Dermis blood vessel endothelial cell (primary cell): ENCODE results near the gene EIF4G1. TPM values are rescaled to one million over a fixed set of nuclear protein-coding genes. Genes with fewer than 3 reads are reported as not detected.
"Not testable (repeated sequence)": the region's sequence is repeated elsewhere in the genome, so short reads cannot be mapped to it uniquely, and the experiment has no call there.

Experiments used
- DNase-seq: peaks from one replicate; pipeline ENCODE4 v3.0.0; 2010
- total RNA-seq: library from RNA; depleted of rRNA; stranded (reverse); fragments of >200 nt; gene quantifications from 2 replicates; pipeline ENCODE4 v1.2.3, GENCODE V29; 2014

EIF4G1 gene
- total RNA-seq, 1 donor from 2014 or later, result 217 TPM

DNA sequence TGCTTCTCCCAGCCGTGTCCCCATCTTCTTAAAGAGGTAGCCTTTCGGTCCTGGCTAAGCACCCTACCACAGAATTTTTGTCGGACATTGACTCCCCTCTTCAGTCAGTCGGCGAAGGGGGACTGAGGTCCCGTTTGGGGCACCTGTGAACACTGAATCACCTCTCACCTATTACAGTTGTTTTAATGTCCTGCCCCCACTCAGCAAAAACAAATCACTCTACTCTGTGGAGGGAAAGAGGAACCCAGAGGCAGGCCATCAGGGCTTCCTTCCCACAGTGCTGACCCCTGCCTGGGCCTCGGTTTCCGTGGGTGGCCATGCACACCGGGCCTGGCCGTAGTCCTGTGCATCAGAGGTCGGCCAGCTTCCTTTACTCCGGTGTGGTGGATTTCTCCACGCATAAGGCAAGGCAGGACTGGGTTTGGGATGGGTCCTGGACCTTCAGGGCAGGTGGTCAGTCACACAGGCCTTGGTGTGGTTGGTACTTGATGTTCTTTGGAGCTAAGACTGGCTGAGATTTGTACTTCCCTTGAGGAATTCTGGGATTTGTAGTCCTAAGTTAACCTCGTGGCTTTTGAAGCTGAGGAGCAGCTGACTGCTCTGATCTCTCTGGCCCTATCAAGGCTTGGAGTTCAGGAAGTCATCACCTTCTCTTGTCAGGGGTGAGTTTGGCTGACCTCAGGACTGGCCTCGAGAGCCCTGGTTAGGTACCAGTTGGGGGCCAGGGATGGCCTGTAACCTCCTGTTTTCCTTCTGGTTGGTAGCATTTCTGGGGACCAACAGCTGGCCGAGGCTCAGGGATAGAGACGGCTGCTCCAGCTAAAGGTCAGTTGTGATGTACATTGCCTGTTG, 22.4 kb downstream of the EIF4G1 start:
- DNase-seq, result peak; percentile 76

GRCh38 chr3:184337399-184337714, 23.0 kb downstream of the EIF4G1 start, which contains the start of gene FAM131A:
FAM131A (plus strand) TSS chr3:184337600; CDS start chr3:184337631, 31 bp downstream.
- peak; percentile 37 for DNase-seq

DNA sequence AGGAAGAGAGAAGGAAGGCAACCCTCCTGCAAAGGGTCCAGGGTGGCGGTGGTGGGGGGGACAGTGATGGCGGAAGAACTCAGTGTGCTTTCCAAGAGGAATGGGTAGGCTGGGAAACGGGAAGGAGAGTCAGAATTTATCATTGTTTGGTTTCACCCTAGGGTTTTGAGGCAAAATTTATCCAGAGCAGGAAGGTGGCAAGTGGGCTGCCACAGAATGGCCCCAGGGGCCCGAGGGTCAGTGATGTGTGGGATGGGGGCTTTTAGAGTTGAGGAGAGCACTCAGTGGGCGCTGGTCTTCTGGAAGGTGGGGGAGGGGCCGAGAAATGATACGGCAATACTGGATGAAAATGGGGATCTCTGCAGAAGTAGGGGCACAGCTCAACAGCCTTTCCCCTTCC, 23.6 kb downstream of the EIF4G1 start:
- no peak for DNase-seq

GRCh38 chr3:184338511-184338945, 24.1 kb downstream of the EIF4G1 start:
- peak; percentile 94 for DNase-seq

DNA sequence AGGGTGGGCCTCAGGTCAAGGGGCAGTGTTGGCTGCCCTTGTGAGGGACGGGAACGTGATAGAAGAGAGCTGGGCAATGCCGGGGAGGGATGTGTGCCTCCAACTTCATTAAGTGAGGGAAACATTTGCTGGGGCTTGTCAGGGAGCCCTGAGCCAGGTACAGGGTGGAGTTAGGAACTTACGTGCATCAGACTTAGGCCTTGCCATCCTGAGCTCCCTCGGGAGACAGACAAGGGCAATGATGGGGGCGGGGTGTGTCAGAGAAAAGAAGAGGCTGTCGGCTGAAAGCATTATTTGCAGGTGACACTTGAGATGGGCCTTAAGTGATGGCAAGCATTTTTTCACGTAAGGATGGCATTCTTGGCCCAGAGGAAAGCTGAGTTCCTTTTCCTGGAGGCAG, 24.6 kb downstream of the EIF4G1 start:
- DNase-seq, result no peak

- not testable (repeated sequence) for DNase-seq
These were observed 25.2 kb downstream of the EIF4G1 start for GRCh38 chr3:184339451-184340135.

- DNase-seq, result no peak
These were observed 27.5 kb downstream of the EIF4G1 start for GRCh38 chr3:184341925-184342324.

GRCh38 chr3:184343200-184343876, 28.9 kb downstream of the EIF4G1 start:
- DNase-seq, result no peak

- no peak for DNase-seq
These were observed 30.3 kb downstream of the EIF4G1 start for GRCh38 chr3:184344579-184345316.

- DNase-seq, result peak; percentile 75
These were observed 31.1 kb downstream of the EIF4G1 start for GRCh38 chr3:184345317-184346144.

DNA sequence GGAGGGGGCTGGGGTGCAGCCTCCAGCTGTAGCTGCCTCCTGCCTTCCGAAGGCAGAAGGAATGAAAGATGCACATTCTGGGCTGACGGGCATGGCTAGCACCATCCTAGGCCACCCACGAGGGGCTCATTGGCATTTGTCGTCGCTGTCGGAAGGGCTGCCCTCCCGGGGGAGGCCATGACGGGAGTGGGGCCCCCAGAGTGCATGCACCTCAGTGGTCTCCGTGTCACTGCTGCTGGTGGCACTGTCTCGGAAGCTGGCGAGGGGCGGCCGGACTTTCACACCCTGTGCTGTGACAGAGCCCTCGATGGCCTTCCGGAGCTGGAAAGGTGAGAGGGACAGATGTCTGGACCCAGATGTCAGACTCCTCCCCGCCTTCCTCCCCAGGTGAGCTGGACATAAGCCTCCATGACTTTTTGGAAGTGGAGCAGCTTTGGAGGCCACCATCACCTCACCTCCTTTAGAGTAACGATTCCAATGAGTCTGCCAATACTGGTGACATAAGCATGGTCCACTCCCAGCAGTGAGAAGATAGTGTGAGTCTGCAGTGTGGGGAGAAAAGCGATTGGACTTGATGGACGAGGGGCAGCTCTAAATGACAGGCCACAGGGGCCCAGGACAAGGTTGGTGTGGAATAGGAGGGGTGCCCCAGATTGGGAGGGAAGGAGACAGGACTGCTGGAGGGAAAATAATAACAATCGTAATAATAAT, 32.2 kb downstream of the EIF4G1 start:
- DNase-seq, result no peak

DNA sequence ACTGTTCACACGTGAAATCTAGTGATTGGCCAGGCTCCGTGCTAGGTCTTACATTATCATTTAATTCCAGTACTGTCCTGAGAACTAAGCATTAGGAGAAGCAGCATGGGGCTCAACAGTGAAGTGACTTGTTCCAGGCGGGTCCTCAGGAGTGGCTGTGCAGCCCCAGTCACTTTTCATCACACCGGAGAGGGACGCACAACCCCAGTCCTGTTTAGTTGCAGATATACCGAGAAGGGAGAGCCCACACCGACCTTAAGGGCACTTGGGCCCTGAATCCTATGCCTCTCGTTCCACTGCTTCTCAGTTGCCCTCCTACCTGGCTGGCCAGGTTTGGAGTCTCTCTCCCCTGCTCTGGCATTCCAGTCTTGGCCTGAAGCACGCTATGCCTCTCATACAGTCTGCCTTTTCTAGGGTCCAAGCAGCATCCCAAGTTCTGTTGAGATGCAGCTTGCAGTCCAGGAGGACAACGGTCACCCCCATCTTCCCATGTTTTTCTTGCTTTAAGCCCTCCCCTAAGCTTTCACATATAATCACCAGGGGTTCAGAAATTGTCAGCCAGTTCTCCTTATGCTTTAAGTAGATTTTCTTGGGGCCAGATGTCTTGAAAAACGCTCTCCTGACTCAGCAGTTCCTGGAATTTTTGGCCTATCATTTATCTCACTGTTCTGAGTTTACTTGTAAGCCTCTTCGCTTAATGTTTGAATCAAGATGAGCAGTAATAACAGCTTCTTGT, 33.1 kb downstream of the EIF4G1 start:
- no peak for DNase-seq

DNA sequence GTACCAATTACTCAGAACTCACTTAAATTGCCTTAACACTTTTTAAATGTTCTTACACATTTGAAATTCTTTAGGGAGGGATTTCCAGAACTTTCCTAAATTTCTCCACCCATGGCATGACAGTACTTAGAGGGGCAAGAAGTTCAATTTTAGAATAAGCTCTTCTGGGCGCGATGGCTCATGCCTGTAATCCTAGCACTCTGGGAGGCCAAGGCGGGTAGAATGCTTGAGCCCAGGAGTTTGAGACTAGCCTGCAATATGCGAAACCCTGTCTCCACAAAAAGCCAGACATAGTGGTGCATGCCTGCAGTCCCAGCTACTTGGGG, 33.6 kb downstream of the EIF4G1 start:
- DNase-seq, result no peak

- no peak for DNase-seq
These were observed 35.4 kb downstream of the EIF4G1 start for GRCh38 chr3:184349563-184350470.

DNA sequence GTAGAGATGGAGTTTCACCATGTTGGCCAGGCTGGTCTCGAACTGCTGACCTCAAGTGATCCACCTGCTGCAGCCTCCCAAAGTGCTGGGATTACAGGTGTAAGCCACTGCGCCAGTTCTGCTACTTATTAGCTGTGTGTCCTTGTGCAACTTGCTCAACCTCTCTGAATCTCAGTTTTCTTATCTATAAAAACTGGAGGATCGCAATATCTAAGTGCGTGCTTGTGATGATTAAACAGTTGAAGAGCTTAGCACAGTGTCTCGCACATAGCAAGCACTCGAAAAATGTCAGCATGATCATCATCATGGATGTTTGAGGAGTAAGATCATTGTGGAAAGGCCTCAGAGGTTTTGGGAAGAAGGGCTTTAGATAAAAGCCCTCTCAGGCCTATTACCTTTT, 36.2 kb downstream of the EIF4G1 start:
- DNase-seq, result no peak

- DNase-seq, result no peak
These were observed 37.2 kb downstream of the EIF4G1 start for GRCh38 chr3:184351511-184352148.

- DNase-seq, result no peak
These were observed 37.9 kb downstream of the EIF4G1 start for GRCh38 chr3:184352149-184352785.

GRCh38 chr3:184352897-184353545, 38.6 kb downstream of the EIF4G1 start:
- no peak for DNase-seq
